ENCODE measurements around the gene BCAR3. TPM values are rescaled to one million over a fixed set of nuclear protein-coding genes. Genes with fewer than 3 reads are reported as not detected.

Gene BCAR3
- total RNA-seq, 1 experiment from 2014 or later, result 33.9 TPM

DNA sequence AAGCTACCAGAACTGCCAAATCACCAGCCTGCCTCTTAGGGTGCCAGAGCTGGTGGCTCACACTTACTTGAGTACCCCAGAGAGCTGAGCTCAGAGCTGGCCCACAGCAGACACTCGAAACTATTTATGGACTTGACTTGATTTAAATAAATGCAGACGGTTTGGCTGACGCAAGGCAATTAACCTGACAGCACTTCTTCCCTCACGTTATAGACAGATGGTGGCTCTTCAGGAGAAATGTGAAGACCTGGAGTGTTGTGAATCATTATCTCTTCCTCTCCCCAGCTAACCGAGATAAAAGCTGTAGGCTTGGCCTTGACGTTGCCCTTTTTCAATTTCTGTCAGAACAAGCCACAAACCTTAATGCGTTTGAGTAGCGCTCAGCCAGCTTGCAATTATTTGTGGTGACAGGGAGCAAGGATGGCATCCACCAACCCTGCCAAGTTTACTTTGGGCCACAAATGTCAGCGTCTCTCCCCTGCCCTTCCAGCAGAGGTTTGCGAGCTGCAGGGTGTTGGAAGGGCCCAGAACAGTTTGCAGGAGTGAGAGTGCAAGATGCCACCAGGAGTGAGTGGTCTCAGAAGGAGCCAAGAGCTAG, 34.0 kb upstream of the BCAR3 start:
- intact Hi-C loops (cut with micrococcal nuclease; ENCODE audit: unreplicated experiment), result no loop called here
- CTCF ChIA-PET, result no interaction called here

DNA sequence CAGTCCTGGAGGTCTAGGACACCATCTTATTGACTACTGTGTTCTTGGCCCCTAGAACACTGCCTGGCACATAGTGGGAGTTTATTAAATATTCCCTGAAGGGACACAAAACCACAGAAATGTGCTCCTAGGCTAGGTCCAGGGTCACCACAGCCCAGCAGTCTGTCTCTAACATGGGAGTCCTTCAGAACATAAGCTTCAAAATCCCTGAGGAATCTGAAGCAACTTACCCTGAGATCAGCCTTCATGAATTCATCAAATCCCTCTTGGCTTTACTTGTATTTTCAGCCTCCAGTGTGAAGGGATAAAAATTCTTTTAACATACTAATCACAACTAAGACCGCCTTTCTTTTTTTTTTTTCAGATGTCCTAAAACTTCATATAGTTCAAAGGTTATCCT, 32.7 kb upstream of the BCAR3 start:
- Histone ChIP-seq H3K4me3 (ENCODE audit: low read depth in 2 of 2, low read length in 2 of 2) (no peak overlapping the region), H3K4me1 (ENCODE audit: control insufficient read depth, insufficient read depth, low read length) (no peaks in the 10 kb centered on the region), H3K27me3 (ENCODE audit: control insufficient read depth, insufficient read depth, low read length) (no peaks in the 10 kb centered on the region), H3K36me3 (ENCODE audit: control insufficient read depth, insufficient read depth, low read length) (no peaks in the 10 kb centered on the region), H3K27ac (ENCODE audit: low read length) (no peak overlapping the region; the same call in 1 of the 2 replicates), H3K9me3 (ENCODE audit: control insufficient read depth, insufficient read depth, low read depth, low read length) (no peaks in the 10 kb centered on the region)
- ATAC-seq (no peak), DNase-seq (ENCODE audit: low read depth, low spot score) (no peak)
- ChIA-PET POLR2A (no interaction called here), CTCF (interaction anchor here (0.7 kb wide), 1 partner anchor 9 kb away, joined by 5 read pairs; no protein-coding TSS in a partner anchor)
- in situ Hi-C loops (cut with HindIII; ENCODE audit: low pct_unique_long_range_greater_than_20kb, low sequenced_read_pairs), result no loop called here
- intact Hi-C loops (cut with micrococcal nuclease; ENCODE audit: unreplicated experiment), result no loop called here
- no TSS peak for BruUV-seq (replicated peaks)
- TF ChIP-seq SIN3A (IDR thresholded peaks at IDR 0.05; ENCODE audit: borderline replicate concordance, insufficient read depth, low read depth, low read length) (no peak), TCF7L2 (IDR thresholded peaks at IDR 0.05; ENCODE audit: low read depth, low read length) (no peak), POLR2AphosphoS5 (IDR thresholded peaks at IDR 0.05; ENCODE audit: low read depth, low read length) (no peak)
- TF ChIP-seq, protein P1, sequence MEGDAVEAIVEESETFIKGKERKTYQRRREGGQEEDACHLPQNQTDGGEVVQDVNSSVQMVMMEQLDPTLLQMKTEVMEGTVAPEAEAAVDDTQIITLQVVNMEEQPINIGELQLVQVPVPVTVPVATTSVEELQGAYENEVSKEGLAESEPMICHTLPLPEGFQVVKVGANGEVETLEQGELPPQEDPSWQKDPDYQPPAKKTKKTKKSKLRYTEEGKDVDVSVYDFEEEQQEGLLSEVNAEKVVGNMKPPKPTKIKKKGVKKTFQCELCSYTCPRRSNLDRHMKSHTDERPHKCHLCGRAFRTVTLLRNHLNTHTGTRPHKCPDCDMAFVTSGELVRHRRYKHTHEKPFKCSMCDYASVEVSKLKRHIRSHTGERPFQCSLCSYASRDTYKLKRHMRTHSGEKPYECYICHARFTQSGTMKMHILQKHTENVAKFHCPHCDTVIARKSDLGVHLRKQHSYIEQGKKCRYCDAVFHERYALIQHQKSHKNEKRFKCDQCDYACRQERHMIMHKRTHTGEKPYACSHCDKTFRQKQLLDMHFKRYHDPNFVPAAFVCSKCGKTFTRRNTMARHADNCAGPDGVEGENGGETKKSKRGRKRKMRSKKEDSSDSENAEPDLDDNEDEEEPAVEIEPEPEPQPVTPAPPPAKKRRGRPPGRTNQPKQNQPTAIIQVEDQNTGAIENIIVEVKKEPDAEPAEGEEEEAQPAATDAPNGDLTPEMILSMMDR (IDR thresholded peaks at IDR 0.05), result no peak
- TF ChIP-seq, protein P2, sequence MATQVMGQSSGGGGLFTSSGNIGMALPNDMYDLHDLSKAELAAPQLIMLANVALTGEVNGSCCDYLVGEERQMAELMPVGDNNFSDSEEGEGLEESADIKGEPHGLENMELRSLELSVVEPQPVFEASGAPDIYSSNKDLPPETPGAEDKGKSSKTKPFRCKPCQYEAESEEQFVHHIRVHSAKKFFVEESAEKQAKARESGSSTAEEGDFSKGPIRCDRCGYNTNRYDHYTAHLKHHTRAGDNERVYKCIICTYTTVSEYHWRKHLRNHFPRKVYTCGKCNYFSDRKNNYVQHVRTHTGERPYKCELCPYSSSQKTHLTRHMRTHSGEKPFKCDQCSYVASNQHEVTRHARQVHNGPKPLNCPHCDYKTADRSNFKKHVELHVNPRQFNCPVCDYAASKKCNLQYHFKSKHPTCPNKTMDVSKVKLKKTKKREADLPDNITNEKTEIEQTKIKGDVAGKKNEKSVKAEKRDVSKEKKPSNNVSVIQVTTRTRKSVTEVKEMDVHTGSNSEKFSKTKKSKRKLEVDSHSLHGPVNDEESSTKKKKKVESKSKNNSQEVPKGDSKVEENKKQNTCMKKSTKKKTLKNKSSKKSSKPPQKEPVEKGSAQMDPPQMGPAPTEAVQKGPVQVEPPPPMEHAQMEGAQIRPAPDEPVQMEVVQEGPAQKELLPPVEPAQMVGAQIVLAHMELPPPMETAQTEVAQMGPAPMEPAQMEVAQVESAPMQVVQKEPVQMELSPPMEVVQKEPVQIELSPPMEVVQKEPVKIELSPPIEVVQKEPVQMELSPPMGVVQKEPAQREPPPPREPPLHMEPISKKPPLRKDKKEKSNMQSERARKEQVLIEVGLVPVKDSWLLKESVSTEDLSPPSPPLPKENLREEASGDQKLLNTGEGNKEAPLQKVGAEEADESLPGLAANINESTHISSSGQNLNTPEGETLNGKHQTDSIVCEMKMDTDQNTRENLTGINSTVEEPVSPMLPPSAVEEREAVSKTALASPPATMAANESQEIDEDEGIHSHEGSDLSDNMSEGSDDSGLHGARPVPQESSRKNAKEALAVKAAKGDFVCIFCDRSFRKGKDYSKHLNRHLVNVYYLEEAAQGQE (IDR thresholded peaks at IDR 0.05; ENCODE audit: insufficient read depth in 1 of 2, low read depth in 2 of 2, low read length in 1 of 2), result no peak

More for the DNA sequence above, 34.0 kb upstream of the BCAR3 start:
- POLR2A ChIA-PET, result no interaction called here
- DNase-seq (ENCODE audit: low read depth, low spot score) (no peak), ATAC-seq (no peak)
- TF ChIP-seq, protein P1 (IDR thresholded peaks at IDR 0.05), result no peak
- TF ChIP-seq, protein P2 (IDR thresholded peaks at IDR 0.05; ENCODE audit: insufficient read depth in 1 of 2, low read depth in 2 of 2, low read length in 1 of 2), result no peak
- no peak for TF ChIP-seq TCF7L2 (IDR thresholded peaks at IDR 0.05; ENCODE audit: low read depth, low read length)
- TF ChIP-seq POLR2AphosphoS5 (IDR thresholded peaks at IDR 0.05; ENCODE audit: low read depth, low read length), result no peak
- TF ChIP-seq SIN3A (IDR thresholded peaks at IDR 0.05; ENCODE audit: borderline replicate concordance, insufficient read depth, low read depth, low read length), result no peak
- no TSS peak for BruUV-seq (replicated peaks)
- Histone ChIP-seq H3K9me3 (ENCODE audit: control insufficient read depth, insufficient read depth, low read depth, low read length) (no peaks in the 10 kb centered on the region), H3K36me3 (ENCODE audit: control insufficient read depth, insufficient read depth, low read length) (no peaks in the 10 kb centered on the region), H3K27me3 (ENCODE audit: control insufficient read depth, insufficient read depth, low read length) (no peaks in the 10 kb centered on the region), H3K27ac (ENCODE audit: low read length) (no peak overlapping the region; the same call in 1 of the 2 replicates), H3K4me1 (ENCODE audit: control insufficient read depth, insufficient read depth, low read length) (no peaks in the 10 kb centered on the region), H3K4me3 (ENCODE audit: low read depth in 2 of 2, low read length in 2 of 2) (no peak overlapping the region)
- in situ Hi-C loops (cut with HindIII; ENCODE audit: low pct_unique_long_range_greater_than_20kb, low sequenced_read_pairs), result no loop called here

Data from Panc1 (cell line).